ENCODE results near the gene CHST13. TPM values are rescaled to one million over a fixed set of nuclear protein-coding genes. Genes with fewer than 3 reads are reported as not detected.

Gene CHST13
- total RNA-seq, 1 donor: 0.09 TPM

- TF ChIP-seq CTCF (IDR thresholded peaks at IDR 0.05; ENCODE audit: insufficient read depth, low read length): no peak
- no peak for DNase-seq (ENCODE audit: low read depth)
- H3K4me3 ChIP-seq (ENCODE audit: low read depth, low read length): no peak overlapping the region
Observed at GRCh38 chr3:126544596-126545281, 20.8 kb downstream of the CHST13 start.

- no peak for TF ChIP-seq CTCF (IDR thresholded peaks at IDR 0.05; ENCODE audit: insufficient read depth, low read length)
- no peak overlapping the region for H3K4me3 ChIP-seq (ENCODE audit: low read depth, low read length)
- DNase-seq (ENCODE audit: low read depth): no peak
Observed at GRCh38 chr3:126545544-126545943, 21.6 kb downstream of the CHST13 start.

GRCh38 chr3:126546013-126546412 is 22.1 kb downstream of the CHST13 start:
- DNase-seq (ENCODE audit: low read depth): no peak
- no peak for TF ChIP-seq CTCF (IDR thresholded peaks at IDR 0.05; ENCODE audit: insufficient read depth, low read length)
- H3K4me3 ChIP-seq (ENCODE audit: low read depth, low read length): no peak overlapping the region

GRCh38 chr3:126546549-126547239 is 22.7 kb downstream of the CHST13 start:
- no peak overlapping the region for H3K4me3 ChIP-seq (ENCODE audit: low read depth, low read length)
- TF ChIP-seq CTCF (IDR thresholded peaks at IDR 0.05; ENCODE audit: insufficient read depth, low read length): no peak
- DNase-seq (ENCODE audit: low read depth): no peak

- no peak overlapping the region for H3K4me3 ChIP-seq (ENCODE audit: low read depth, low read length)
- TF ChIP-seq CTCF (IDR thresholded peaks at IDR 0.05; ENCODE audit: insufficient read depth, low read length): no peak
- no peak for DNase-seq (ENCODE audit: low read depth)
Observed at GRCh38 chr3:126547721-126548120, 23.8 kb downstream of the CHST13 start.

GRCh38 chr3:126548556-126549466 is 24.9 kb downstream of the CHST13 start:
- DNase-seq (ENCODE audit: low read depth): no peak

More at GRCh38 chr3:126548556-126549466, 24.9 kb downstream of the CHST13 start:
- H3K4me3 ChIP-seq (ENCODE audit: low read depth, low read length): no peak overlapping the region
- TF ChIP-seq CTCF (IDR thresholded peaks at IDR 0.05; ENCODE audit: insufficient read depth, low read length): no peak

Data from fibroblast of the aortic adventitia (primary cell).